NT2/D1 (cell line): ENCODE measurements around the gene IGSF1.

ENCODE experiments used
- SUZ12 ChIP-seq: IDR thresholded peaks from 2 replicates; pipeline ENCODE4 v1.6.1; 2011; ENCODE audit not compliant: insufficient read length, insufficient read depth; ENCODE audit errors: extremely low read depth
- YY1 ChIP-seq: IDR thresholded peaks from 2 replicates; pipeline ENCODE4 v1.6.1; 2011; ENCODE audit not compliant: insufficient read length, insufficient read depth
- ZNF274 ChIP-seq: IDR thresholded peaks from 2 replicates; pipeline ENCODE4 v1.6.1; 2011; ENCODE audit warnings: mild to moderate bottlenecking, low read depth, low read length

DNA sequence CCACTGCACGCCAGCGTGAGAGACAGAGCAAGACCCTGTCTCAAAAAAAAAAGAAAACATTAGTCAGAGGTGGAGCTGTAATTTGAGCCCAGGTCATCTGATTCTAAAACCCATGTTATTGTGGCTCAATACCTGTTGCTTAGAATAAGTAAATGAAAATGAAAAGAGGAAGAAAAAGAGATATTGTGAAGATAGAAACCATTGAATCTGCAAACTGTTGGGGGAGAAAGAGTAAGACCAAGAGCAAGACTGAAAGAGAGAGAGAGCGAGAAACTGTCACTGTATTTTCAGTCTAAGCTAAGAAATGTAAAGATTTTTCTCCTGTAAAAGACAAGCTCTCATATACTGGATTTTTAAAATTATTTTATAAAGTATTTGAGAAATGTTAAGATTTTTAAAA is 9.7 kb upstream of the IGSF1 start:
- no peak for TF ChIP-seq YY1
- no peak for TF ChIP-seq ZNF274
- no peak for TF ChIP-seq SUZ12
